Endothelial cell of umbilical vein (primary cell): ENCODE data around the gene BARX1.

Source experiments
- CTCF ChIP-seq, 2 donors: IDR thresholded peaks; 1 replicate in 1 of 2; 2 replicates in 1 of 2; pipeline ENCODE4 v1.5.1; 2011; ENCODE audit warnings: low read length in 2 of 2, mild to moderate bottlenecking in 2 of 2, moderate library complexity in 2 of 2, control low read depth in 1 of 2, inconsistent platforms in 1 of 2, low read depth in 1 of 2; ENCODE audit not compliant: insufficient read depth in 1 of 2; ENCODE audit errors: extremely low read depth in 1 of 2
- EZH2 ChIP-seq: IDR thresholded peaks from 2 replicates; pipeline ENCODE4 v1.6.1; 2012; ENCODE audit warnings: borderline replicate concordance, low read depth, mild to moderate bottlenecking, moderate library complexity, low read length, inconsistent platforms; ENCODE audit not compliant: severe bottlenecking
- MYC ChIP-seq: IDR thresholded peaks from one replicate; pipeline ENCODE4 v1.6.1; 2011; ENCODE audit warnings: mild to moderate bottlenecking, low read depth, low read length
- POLR2A ChIP-seq: IDR thresholded peaks from 2 replicates; pipeline ENCODE4 v1.6.1; 2012; ENCODE audit warnings: low read depth, mild to moderate bottlenecking, control low read depth, low read length
- POLR2AphosphoS5 ChIP-seq: IDR thresholded peaks from 2 replicates; pipeline ENCODE4 v1.6.1; 2012; ENCODE audit warnings: low read depth, mild to moderate bottlenecking, control low read depth, low read length, moderate library complexity; ENCODE audit not compliant: insufficient read depth

DNA sequence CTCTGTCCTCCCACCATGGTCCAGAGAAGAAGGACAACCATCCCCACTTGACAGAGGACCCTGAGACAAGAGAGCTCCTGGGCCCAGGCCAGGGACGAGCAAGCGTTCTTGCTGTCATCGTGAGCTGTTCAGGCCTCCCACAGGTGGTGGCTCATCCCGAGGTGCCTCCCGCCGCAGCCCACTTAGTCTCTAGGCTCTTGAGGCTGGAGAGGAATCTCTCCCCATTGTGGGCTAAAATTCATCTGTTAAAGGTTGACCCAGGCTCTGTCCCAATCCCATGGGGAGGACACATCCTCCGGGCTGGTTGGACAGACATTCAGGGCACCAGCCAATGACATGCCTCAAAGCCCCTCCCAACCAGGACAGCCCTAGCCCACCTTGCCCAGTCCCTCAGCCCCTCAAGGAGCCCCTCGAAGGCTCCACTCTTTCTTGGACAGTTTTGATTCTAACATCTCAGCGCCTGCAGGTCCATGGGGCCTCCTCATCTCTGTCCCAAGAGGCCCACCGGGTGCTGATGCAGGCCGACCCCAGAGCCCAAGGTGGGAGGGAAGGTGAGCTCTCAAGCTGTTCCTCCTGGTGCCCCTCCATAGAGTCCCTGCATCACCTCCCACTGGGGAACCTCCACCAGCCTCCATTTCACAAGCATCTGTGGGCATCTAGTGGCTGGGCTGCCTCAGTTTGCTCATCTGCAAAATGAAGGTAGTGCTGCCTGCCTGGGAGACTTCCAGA, 52.9 kb downstream of the BARX1 start:
- TF ChIP-seq MYC = no peak
- no peak for TF ChIP-seq CTCF (IDR thresholded peaks at IDR 0.05; ENCODE audit: extremely low read depth in 1 of 2, insufficient read depth in 1 of 2, low read depth in 1 of 2, low read length in 2 of 2)
- TF ChIP-seq EZH2 = no peak
- no peak for TF ChIP-seq POLR2A
- TF ChIP-seq POLR2AphosphoS5 = no peak
